D341Med (cell line): ENCODE measurements around the gene RRP1B.
A peak's percentile ranks its signal among the peaks of the same experiment; 100 is the strongest.
"Not testable (repeated sequence)": the region's sequence is repeated elsewhere in the genome, so short reads cannot be mapped to it uniquely, and the experiment has no call there.

Experiments
- DNase-seq: peaks from one replicate; pipeline ENCODE4 v3.0.0; 2012; ENCODE audit warnings: low spot score

Gene RRP1B

DNA sequence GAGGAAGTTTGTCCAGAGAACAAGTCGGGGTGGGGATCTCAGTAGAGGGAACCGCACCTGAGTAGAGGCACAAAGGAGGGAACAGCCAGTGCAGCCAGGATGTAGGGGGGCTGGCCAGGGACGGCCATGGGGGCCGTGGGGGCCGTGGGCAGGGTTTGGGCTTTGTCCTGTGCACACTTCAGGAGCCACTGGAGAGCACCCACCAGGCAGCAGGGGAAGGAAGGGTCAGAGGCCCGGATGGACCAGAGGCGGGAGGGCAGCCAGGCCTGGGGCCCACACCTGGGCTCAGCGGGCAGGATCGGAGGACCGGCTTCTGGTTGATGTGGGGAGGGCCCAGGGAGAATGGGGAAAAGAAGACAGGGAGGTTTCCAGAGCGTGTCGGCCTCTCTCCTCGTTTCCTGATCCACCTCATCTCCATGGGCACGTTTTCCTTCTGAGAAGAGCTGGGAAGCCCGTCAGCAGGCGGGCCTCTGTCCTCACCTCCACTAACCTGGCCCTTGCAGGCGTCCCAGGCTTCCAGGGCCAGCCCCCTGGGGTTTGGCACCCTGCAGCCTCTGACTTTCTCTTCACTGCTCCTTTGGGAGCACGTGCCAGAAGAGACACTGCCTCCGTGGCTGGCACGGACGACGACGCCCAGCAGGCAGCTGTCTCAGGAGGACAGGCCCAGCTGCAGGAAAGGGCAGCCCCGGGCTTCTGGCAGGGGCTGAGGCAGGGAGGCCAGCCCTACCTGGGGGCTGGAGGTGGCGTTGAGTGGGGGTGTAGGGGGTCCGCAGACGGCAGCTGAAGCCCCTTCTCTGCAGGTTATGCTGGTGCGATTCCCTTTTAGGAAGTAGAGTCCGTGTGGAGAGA lies 42.8 kb downstream of the RRP1B start:
- DNase-seq: no peak

DNA sequence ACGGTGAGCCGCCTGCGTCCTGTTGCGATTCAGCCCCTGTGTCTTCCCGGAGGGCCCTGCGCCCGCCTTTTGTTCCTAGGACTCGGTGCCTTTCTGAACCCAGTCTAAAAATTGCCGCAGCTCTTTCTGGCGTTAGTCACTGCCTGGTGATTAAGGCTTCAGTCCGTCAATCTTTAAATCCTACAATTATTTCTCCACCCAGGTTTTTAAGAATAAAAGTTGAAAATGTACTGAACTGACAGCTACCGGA lies 43.4 kb downstream of the RRP1B start:
- DNase-seq: no peak

DNA sequence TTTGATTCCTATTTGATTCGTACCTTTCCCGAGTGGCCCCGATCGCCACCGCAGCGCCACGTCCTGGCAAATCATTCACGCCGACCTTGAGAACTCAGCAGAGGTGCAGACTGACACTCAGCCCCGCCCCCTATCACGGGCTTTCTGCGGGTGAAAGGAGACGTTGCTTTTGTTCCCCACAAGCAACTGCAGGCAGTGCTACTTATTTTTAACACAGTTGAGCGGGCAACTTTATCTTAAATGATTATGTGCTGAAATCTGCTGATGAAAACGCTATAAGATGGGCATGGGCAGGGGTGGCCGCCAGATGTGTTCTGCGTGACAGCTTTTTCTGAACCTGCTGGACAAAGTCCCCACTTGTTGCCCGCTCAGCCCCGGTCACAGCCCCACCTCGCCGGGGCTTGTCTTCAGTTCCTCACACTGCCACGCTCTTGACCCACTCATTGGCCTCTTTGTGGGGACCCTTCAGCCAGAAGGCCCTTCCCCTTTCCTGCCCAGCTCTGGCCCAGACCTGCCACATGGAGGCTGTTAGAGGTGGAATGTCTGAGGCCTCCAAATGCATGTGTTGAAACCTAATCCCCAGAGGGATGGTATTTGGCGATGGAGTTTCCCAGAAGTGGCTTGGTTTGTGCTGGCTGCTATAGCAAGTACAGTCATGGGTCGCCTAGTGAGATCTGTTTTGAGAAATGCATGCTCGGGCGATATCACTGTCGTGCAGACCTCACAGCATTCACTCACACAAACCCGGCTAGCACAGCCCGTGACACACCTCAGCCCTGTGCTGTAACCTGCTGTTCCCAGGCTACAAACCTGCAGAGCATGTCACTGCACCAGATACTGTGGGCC lies 43.9 kb downstream of the RRP1B start:
- no peak for DNase-seq

DNA sequence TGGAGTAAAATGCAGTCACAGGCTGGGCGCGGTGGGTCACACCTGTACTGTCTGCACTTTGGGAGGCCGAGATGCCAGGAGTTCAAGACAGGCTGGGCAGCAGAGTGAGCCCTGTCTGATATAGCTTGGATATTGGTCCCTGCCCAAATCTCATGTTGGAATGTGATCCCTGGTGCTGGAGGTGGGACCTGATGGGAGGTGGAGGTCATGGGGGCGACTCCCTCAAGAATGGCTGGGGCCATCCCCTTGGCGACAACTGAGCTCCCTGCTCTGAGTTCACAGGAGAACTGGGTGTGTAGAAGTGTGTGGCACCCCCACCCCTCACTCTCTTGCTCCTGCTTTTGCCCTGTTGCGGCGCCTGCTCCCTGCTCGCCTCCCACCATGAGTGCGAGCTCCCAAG lies 48.1 kb downstream of the RRP1B start:
- DNase-seq: no peak

DNA sequence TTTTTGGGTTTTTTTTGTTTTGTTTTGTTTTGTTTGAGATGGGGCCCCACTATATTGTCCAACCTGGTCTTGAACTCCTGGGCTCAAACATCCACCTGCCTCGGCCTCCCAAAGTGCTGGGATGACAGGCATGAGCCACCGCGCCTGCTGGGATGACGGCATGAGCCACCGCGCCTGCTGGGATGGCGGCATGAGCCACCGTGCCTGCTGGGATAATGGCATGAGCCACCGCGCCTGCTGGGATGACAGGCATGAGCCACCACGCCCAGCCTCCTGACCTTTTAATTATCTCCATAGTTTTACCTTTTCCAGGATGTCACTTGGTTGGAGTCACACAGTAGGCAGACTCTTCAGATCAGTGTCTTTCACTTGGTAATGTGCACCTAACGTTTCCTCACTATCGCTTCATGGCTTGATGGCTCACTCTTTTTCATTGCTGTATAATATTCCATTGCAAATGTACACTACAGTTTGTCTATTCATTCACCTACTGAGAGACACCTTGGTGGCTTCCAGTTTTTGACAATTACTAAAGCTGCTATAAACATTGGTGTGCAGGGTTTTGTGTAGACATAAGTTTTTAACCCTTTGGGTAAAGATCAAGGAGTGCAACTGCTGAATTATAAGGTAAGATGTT lies 49.5 kb downstream of the RRP1B start:
- no peak for DNase-seq

DNA sequence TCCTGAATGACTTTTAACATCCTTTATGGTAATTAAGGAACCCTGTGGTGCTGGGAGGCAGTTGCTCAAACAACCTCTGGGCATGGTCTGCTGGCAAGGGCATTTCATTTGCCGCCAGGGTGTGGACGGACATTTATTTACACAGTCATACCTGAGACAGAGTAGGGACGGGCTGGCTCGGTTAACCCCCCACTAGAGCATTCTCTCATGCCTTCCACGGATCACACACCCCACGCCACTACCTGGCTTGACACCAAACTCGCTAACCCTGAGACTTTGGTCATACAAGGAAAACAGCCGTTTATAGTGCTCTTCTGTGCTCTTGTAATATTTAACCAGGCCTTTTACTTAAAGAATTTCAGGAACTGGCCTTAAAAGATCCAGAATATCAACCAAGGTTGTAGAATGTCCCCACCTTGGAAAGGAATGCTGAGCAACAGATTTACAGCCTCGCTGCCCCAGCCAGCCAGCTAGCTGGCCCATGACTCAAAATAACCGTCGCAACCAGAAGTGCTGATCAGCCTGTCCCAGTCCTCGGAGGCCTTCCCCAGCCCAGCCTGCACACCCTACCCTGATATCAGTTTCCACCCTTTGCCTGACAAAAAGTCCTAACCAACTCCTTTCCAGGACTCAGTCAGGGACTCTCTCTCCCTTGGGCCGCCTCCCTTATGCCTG lies 53.0 kb downstream of the RRP1B start:
- no peak for DNase-seq

DNA sequence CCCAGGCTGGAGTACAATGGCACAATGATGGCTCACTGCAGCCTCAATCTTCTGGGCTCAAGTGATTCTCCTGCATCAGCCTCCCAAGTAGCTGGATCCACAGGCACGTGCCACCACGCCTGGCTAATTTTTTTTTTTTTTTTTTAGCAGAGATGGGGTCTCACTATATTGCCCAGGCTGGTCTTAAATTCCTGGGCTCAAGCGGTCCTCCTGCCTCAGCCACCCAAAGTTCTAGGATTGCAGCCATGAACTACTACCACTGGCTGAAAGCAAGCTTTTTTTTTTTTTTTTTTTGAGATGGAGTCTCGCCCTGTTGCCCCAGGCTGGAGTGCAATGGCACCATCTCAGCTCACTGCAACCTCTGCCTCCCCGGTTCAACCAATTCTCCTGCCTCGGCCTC lies 53.8 kb downstream of the RRP1B start:
- DNase-seq: not testable (repeated sequence)

DNA sequence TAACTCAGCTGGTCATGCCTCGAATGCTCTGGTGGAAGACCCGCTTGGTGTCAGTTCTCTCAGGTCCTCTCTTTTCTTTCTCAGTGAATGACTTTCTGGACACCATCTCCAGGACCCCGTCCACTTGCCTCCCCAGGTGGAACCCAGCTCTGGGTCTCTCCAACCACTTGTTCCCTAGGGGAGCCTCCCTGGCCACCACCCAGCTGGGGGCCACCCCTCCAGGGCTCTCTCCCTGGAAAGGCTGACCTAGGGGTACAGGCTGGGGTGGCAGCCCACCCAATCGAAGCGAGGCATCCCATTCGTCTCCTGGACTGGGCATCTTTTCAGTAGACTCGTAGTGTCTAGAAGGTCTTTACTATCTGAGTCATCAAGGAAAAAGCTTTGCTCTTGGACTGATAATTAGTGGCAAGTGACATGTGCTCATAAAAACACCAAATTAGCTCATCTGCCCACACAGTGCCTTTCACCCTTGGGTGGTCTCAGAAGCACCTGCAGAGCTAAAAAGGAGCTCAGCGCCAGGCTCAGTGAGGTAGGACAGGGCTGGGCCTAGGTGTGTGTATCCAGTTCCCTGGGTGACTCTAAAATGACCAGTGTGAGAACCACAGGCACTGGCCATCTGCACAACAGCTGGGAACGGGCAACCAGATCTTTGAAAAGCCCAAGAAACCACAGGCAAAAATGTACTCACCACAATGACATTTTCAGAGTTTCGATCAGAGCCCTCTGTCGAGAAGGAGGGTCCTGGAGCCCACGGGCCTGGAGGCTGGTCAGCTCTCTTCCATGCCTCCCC lies 57.2 kb downstream of the RRP1B start:
- peak; percentile 8 for DNase-seq

DNA sequence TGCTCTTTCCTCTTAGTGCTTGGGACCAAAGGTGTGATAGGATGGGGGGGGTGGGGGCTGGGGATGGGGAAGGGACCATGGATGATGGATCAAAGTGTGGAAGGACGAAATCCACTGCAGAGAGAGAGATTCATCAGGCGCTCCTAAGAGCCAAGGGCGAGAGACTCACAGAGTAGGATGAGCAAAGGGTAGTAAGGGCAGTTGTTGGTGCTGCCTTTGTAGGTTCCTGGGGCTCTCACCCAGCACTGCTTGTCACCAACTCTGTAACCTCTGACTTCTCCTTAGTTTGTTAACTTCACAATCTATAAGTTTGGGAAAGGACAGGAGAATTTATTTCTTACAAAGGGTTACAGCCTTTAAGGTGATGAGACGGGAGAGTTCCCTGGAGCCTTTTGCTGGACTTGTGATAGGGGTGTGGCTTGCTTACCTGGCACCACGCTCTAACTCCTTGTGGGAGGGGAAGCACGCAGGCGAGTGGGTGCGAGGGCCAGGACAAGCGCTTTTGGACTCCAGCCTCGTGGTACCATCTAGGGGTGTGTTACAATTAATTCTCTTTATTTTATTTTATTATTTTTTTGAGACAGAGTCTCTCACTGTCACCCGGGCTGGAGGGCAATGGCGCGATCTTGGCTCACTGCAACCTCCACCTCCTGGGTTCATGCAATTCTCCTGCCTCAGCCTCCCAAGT lies 58.0 kb downstream of the RRP1B start:
- peak; percentile 14 for DNase-seq

DNA sequence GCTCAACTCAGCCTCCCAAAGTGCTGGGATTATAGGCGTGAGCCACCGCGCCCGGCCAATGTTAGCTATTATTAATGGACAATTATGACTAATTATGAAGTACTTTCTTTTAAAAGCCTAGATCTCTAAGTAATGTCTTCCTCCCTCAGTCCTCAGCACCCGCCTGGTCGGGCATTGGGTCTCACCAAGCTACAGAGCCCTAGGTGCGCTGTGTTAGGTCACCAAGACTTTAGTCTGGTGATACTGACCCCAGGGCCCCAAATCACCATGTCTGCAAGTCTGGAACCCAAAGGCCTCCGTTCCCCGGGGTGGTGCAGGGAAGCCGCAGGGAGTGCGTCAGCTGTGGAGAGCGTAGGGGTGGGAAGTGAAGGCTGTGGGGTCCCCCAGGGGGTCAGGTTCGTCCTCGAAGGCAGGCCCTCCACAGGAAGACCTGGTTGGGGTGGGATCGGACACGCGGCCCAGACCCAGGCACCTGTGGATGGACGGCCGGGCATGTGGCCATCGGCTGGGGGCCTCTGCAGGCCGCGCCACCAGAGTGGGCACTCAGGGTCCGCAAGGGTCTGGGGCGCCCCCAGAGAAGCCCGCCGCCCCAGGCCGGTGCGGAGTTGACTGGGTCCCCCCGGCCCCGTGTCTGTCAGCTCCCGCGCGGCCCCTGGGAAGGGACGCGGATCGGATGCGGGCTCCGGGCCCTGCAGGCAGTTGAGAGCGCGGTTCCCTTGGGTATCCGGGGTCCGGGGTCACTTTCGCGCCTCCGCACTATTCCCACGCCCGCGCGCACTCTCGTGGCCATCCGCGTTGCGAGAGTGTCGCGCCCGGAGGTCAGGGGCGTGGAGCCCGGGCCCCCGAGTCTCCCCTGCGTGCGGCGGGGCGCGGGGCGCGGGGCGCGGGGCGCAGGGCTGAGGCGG lies 58.9 kb downstream of the RRP1B start:
- no peak for DNase-seq

DNA sequence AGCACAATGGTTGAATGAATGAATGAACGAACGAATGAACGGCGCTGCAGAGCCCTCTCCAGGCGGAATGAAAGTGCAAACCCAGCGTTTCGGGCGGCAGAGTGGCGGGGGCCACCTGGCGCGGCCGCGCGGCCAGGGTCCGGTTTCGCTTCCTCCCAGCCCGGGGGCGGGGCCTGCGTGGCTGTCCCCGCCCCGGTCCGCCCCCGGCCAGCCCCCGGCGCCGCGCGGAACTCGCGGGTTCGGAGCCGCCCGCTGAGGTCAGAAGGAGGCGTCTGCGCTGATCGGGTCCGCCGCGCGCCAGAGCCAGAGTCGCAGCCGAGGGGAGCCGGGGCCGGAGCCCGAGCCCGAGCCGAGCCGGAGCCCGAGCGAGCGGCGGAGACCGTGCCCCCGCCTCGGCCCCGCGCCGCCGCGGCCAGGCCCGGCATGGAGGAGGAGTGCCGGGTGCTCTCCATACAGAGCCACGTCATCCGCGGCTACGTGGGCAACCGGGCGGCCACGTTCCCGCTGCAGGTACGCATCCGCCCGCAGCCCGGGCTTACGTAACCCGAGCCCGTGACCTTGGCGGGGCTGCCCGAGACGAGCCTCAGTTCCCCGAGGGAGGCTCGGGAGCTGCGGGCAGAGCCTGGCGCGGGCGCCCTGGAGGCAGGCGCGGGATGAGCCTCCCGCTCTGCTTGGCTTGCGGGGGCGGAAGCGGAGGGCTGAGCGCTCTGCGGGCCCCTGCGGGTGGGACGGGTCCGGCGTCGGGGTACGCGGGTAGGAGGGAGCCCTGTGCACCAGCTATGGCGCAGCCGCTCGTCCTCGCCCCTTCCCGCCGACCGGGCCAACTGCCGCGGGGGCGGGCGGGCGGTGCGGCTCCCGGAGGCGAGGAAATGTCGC lies 59.8 kb downstream of the RRP1B start, which contains the start of gene PDXK:
TSS of gene PDXK (plus strand) at position 258 of the 876 bp plus-strand sequence. CDS start at position 424, 166 bp downstream.
- peak; percentile 95 for DNase-seq

DNA sequence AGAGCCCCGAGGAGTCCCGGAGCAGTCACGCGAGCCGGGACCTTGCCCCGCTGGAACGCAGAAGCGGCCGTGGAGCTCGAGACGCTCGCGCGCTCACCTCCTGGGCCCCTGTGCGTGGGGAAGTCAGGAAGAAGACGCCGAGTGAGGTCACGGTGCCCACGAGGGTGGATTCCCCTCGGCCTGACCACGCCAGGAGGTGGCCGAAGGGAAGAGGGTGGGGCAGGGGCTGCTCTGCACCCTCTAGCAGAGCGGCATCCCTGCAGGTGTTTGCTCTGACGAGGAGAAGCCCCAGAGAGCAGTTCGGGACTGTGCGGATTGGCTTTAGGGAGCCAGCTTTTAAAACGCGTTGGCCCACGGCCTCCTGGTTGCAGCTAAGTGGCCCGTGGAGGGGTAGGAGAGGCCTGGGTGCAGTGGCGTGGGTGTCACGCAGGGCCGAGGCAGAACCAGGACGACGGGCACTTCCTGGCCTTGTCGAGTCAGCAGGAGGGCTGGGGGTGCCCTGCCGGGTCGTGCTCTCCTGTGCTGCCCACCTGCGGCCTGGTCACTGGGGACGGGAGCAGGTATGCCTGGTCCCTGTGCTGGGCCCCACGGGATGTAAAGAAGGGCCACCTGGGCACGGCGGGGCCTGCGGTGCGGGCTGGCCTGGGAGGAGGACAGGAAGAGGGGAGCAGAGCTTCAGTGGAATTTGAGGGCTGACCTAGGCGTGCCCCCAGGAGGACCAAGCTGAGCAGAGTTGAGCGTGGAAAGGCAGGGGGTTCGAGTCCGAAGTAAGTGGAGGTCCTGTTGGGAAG lies 60.6 kb downstream of the RRP1B start:
- DNase-seq: peak; percentile 52

DNA sequence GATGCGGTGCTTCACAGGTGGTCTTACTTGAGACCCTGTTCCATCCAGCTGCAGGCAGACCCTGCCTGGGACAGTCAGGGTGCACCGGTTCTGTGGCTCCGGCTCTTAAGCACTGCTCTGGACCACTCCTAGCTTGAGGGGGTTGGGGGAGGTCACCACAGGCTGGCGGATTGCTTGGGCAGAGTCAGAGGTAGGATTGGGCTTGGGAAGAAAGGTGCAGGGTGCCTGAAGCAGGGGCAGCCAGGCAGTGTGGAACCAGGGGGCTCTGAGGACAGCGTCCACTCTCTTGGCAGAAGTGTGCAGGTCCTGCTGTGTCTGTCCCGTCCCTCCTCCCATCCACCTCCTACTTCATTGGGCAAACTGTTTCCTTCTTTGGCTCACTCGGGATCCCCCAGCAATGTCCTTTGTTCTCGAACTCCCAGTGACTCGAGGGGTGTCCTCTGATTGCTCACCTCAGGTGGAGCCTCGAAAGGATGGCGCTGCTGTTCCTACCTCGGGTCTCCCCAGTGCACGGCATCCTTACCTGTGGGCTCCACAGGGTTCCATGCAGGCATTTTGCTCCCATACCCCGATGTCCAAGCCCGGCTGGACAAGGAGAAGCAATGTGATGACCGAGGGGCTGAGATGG lies 61.3 kb downstream of the RRP1B start:
- DNase-seq: peak; percentile 10

DNA sequence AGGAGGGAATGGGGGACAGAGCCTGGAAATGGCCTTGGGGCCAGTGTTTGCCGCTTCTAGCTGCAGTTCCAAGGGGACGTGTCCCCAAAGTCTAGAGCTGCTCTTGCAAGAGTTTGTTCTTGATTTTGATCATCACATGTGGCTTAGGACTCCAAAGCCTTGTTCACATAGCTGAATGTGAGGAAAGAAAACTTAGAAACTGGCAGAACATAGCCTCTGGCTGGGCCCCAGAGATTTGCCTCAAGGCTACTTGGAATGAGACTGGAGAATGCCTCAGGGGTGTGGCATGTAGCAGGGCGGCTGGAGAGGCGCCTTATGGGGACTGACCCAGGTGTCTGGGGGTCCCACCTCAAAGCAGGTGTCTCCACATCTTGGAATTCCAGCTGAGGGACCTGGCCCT lies 61.8 kb downstream of the RRP1B start:
- peak; percentile 5 for DNase-seq

DNA sequence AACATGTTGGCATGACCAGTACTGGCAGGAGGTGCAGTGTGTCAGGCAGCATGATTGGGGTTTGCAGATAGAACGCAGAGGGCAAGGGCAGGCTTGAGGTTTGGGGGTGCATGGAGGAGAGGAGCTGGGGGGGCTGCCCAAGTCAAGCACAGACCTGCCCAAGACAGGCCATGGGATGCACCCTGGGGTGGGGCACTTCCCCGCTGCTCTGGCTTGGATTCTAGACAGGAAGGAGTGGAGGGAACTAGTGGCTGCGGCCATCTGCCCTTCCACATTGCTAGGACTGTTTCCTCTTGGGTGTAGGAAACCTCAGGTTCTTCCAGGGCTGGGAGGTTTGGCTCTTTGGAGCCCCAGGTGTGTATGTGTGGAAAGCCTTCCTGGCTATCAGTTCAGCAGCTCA lies 62.6 kb downstream of the RRP1B start:
- peak; percentile 14 for DNase-seq

DNA sequence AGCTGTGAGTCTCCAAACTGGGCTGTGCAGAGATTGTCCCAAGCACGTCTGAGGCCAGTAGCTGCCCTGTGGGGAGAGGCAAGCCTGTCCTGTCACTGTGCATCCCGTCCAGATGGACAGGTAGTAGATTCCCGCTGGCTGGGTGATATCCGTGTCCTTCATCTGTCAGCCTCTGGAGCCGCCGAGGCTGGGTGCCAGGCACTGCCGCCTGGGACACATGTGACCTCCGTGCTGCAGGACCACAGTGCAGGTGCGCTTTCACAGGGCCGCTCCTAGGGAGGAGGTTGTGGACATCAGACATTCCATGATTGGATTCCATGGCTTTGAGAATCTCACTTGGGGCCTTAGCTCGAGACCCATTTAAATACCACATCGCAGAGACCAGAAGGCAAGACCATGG lies 64.3 kb downstream of the RRP1B start:
- DNase-seq: no peak

DNA sequence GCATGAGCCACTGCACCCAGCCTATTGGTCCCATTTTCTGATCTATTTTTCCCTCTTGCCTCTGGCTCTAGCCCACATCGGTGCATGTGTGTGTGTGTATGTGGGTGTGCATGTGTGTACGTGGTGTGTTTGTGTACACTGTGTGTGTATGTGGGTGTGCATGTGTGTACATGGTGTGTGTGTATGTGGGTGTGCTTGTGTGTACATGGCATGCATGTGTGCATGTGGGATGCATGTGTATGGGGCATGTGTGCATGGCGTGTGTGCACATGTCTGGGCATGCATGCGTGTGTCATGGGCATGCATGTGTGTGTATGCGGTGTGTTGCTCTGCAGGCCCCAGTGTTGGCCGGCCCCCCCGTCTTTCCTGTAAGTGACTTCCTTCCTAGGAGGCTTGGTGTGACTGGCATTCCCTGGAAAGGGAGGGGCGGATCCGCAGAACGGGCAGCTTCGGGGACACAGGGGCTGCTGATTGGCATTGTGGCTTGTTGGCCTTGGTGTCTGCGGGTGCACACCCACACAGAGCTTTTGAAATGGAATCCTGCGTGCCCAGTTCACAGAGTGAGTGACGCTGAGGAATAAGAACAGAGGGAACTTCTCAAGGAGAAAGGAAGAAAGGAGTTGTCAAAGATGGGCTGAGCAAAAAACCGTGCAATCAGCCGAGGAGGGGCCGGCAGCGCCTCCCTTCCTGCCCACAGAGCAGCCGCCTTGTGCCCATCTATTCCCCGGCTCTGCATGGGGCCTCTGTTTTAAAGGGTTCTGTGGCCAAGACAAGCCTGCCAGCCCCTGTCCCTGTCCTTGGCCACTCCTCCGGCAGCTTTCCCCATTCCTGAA lies 67.5 kb downstream of the RRP1B start:
- peak; percentile 14 for DNase-seq
